ENCODE data around the gene NOL12.

DNA sequence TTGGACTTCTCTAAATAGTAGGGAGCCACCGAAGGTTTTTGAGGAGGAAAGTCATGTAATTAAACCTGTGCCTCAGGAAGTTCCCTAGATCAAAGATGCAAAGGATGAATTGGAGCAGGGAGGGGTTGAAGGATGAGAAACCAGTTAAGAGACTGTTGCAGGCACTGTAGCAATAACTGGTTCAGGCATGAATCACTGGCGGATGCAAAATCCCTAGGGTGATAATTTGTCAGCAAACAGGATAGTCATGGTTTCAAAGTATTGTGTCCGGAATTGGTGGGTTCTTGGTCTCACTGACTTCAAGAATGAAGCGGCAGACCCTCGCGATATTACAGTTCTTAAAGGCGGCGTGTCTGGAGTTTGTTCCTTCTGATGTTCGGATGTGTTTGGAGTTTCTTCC is 30.6 kb downstream of the NOL12 start:
- TF ChIP-seq, protein P1, sequence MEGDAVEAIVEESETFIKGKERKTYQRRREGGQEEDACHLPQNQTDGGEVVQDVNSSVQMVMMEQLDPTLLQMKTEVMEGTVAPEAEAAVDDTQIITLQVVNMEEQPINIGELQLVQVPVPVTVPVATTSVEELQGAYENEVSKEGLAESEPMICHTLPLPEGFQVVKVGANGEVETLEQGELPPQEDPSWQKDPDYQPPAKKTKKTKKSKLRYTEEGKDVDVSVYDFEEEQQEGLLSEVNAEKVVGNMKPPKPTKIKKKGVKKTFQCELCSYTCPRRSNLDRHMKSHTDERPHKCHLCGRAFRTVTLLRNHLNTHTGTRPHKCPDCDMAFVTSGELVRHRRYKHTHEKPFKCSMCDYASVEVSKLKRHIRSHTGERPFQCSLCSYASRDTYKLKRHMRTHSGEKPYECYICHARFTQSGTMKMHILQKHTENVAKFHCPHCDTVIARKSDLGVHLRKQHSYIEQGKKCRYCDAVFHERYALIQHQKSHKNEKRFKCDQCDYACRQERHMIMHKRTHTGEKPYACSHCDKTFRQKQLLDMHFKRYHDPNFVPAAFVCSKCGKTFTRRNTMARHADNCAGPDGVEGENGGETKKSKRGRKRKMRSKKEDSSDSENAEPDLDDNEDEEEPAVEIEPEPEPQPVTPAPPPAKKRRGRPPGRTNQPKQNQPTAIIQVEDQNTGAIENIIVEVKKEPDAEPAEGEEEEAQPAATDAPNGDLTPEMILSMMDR (IDR thresholded peaks at IDR 0.05; ENCODE audit: borderline replicate concordance, extremely low read depth, low read length, poor library complexity, severe bottlenecking): no peak
- TF ChIP-seq EZH2 (IDR thresholded peaks at IDR 0.05; ENCODE audit: borderline replicate concordance, low read depth, low read length, severe bottlenecking): no peak

Measured in DND-41 (cell line).